Parathyroid adenoma (tissue), 2 donors: ENCODE measurements around the gene TSG101.

ENCODE experiments used
- H2AFZ ChIP-seq: fragments of 300-600 bp; sonication (generic); one replicate; pipeline ENCODE4 v1.7.0; 2017; ENCODE audit warnings: antibody characterized with exemption, mild to moderate bottlenecking
- H3K27ac ChIP-seq: fragments of 300-600 bp; sonication (generic); one replicate; pipeline ENCODE4 v1.7.0; 2017
- H3K27me3 ChIP-seq: fragments of 300-600 bp; sonication (generic); one replicate; pipeline ENCODE4 v1.7.0; 2017; ENCODE audit warnings: low read length; ENCODE audit not compliant: control insufficient read depth, insufficient read depth
- H3K36me3 ChIP-seq: fragments of 300-600 bp; sonication (generic); one replicate; pipeline ENCODE4 v1.7.0; 2017; ENCODE audit warnings: low read length; ENCODE audit not compliant: control insufficient read depth, insufficient read depth
- H3K4me1 ChIP-seq: fragments of 300-600 bp; sonication (generic); one replicate; pipeline ENCODE4 v1.7.0; 2017; ENCODE audit warnings: control low read depth
- H3K4me2 ChIP-seq: fragments of 300-600 bp; sonication (generic); one replicate; pipeline ENCODE4 v1.7.0; 2017; ENCODE audit warnings: low read length
- H3K4me3 ChIP-seq: fragments of 300-600 bp; sonication (generic); one replicate; pipeline ENCODE4 v1.7.0; 2017; ENCODE audit warnings: low read depth, low read length
- H3K79me2 ChIP-seq: fragments of 300-600 bp; sonication (generic); one replicate; pipeline ENCODE4 v1.7.0; 2017; ENCODE audit warnings: control low read depth
- H3K9ac ChIP-seq: fragments of 300-600 bp; sonication (generic); one replicate; pipeline ENCODE4 v1.7.0; 2017; ENCODE audit warnings: mild to moderate bottlenecking
- H3K9me3 ChIP-seq: fragments of 300-600 bp; sonication (generic); one replicate; pipeline ENCODE4 v1.7.0; 2017; ENCODE audit warnings: low read length; ENCODE audit not compliant: control insufficient read depth
- CTCF ChIP-seq: fragments of 300-600 bp; sonication (generic); IDR thresholded peaks from one replicate; pipeline ENCODE4 v1.7.0; 2017; ENCODE audit warnings: antibody characterized with exemption, mild to moderate bottlenecking
- donor health status: primary hyperparathyroidism.

Gene TSG101

DNA sequence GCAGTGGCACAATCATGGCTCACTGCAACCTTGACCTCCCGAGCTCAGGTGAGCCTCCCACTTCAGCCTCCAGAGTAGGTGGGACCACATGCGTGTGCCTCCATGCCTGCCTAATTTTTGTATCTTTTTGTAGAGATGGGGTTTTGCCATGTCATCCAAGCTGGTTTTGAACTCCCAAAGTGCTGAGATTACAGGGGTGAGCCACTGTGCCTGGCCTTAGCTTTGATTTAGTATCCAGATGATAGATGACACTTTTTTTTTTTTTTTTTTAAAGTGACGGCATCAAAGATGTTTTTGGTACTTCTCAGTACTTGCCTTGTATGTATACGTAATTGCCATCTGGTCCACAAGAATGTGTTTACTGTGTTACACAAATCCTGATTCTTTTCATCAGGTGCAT lies 47.7 kb downstream of the TSG101 start:
- no peak for TF ChIP-seq CTCF
- no peaks in the 10 kb centered on the region for H3K36me3 ChIP-seq

DNA sequence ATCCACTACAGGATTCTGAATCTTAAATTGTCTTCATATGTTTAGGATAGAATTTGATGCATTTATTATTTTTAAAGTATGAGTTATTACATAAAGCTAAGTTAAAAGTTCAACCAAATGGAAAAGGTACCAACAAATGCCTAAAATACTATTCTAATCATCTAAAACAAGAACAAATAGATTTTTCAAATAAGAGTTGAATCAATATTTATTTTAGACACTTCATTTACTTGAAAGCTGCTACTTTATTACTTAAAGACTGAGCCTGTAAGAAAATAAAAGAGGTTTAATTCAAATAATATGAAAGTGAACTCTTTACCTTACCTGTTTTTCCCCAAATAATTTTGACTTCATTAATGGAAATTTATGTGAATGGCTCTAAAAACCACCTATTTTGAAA lies 54.2 kb downstream of the TSG101 start:
- Histone ChIP-seq H3K9ac (no peak overlapping the region), H3K36me3 (no peaks in the 10 kb centered on the region), H2AFZ (no peak overlapping the region), H3K27me3 (no peaks in the 10 kb centered on the region), H3K4me2 (no peak overlapping the region), H3K79me2 (no peaks in the 10 kb centered on the region), H3K9me3 (no peaks in the 10 kb centered on the region), H3K4me3 (no peak overlapping the region), H3K4me1 (no peaks in the 10 kb centered on the region), H3K27ac (no peak overlapping the region)
- no peak for TF ChIP-seq CTCF

More for the DNA sequence above, 47.7 kb downstream of the TSG101 start:
- Histone ChIP-seq H3K9me3 (no peaks in the 10 kb centered on the region), H3K4me1 (no peaks in the 10 kb centered on the region), H3K27ac (no peak overlapping the region), H2AFZ (no peak overlapping the region), H3K79me2 (no peaks in the 10 kb centered on the region), H3K27me3 (no peaks in the 10 kb centered on the region), H3K4me3 (no peak overlapping the region), H3K9ac (no peak overlapping the region), H3K4me2 (no peak overlapping the region)

- Histone ChIP-seq H3K4me3 (no peak overlapping the region), H3K36me3 (no peaks in the 10 kb centered on the region), H3K4me2 (no peak overlapping the region), H3K79me2 (no peaks in the 10 kb centered on the region), H3K27ac (no peak overlapping the region), H3K4me1 (no peaks in the 10 kb centered on the region), H3K9ac (no peak overlapping the region), H2AFZ (no peak overlapping the region), H3K27me3 (no peaks in the 10 kb centered on the region), H3K9me3 (no peaks in the 10 kb centered on the region)
- TF ChIP-seq CTCF: no peak
These were observed 54.7 kb downstream of the TSG101 start for GRCh38 chr11:18471995-18472394.

DNA sequence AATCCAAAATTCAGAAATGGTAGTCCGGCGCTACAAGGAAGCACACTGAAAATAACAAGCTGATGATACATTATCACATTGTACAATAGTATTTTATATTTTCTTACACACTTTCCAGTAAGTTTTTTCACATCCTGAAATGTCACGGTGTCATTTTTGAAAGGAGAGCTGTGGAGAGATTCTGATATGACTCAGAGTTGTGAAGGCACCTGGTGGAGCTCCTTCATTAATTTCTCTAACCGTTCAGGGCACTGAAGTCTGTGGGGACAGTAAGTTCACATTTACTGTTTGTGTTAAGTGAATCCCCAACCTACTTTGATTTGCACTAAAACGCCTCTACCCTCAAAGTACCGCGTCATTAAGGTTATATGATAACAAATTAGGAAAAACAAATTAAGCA lies 57.8 kb downstream of the TSG101 start:
- Histone ChIP-seq H3K4me3 (no peak overlapping the region), H2AFZ (no peak overlapping the region)
- TF ChIP-seq CTCF: no peak

GRCh38 chr11:18468059-18468458 lies 58.7 kb downstream of the TSG101 start:
- no peaks in the 10 kb centered on the region for H3K9me3 ChIP-seq
- H3K36me3 ChIP-seq: no peaks in the 10 kb centered on the region
- TF ChIP-seq CTCF: no peak
- no peak overlapping the region for H3K4me3 ChIP-seq
- no peak overlapping the region for H3K27ac ChIP-seq
- H3K9ac ChIP-seq: no peak overlapping the region
- H3K79me2 ChIP-seq: no peaks in the 10 kb centered on the region
- H3K4me1 ChIP-seq: no peaks in the 10 kb centered on the region
- no peak overlapping the region for H2AFZ ChIP-seq
- no peaks in the 10 kb centered on the region for H3K27me3 ChIP-seq
- H3K4me2 ChIP-seq: no peak overlapping the region

More for the DNA sequence above, 57.8 kb downstream of the TSG101 start:
- no peaks in the 10 kb centered on the region for H3K27me3 ChIP-seq
- no peaks in the 10 kb centered on the region for H3K4me1 ChIP-seq
- H3K9me3 ChIP-seq: no peaks in the 10 kb centered on the region
- no peak overlapping the region for H3K4me2 ChIP-seq
- no peak overlapping the region for H3K9ac ChIP-seq
- H3K36me3 ChIP-seq: no peaks in the 10 kb centered on the region
- H3K27ac ChIP-seq: no peak overlapping the region
- no peaks in the 10 kb centered on the region for H3K79me2 ChIP-seq
